Fibroblast of skin of right biceps (primary cell): ENCODE measurements around the gene FBXO41.

Experiments used
- DNase-seq: peaks from one replicate; pipeline ENCODE4 v3.0.0-alpha.2; 2013

FBXO41 gene

DNA sequence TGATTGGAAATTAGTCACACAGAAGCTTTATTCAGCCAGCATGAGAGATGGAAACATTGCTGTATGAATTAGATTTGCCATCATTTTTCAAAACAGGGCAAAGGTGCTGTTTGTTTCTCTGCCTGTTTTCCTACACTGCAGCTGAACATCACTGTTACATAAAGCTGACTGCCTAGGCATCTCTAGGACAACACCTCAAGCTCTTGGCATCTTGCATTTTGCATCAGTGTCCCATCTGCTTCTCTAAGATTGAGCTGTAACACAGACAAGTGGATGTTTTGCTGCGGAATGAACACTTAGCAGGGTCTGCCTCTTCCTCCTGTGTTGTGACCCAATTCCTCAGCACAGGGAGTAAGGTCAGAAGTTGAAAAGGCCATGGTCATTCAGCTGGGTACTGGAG, 45.3 kb downstream of the FBXO41 start:
- no peak for DNase-seq

- no peak for DNase-seq
Measured at GRCh38 chr2:73238149-73238548, 46.1 kb downstream of the FBXO41 start.

DNA sequence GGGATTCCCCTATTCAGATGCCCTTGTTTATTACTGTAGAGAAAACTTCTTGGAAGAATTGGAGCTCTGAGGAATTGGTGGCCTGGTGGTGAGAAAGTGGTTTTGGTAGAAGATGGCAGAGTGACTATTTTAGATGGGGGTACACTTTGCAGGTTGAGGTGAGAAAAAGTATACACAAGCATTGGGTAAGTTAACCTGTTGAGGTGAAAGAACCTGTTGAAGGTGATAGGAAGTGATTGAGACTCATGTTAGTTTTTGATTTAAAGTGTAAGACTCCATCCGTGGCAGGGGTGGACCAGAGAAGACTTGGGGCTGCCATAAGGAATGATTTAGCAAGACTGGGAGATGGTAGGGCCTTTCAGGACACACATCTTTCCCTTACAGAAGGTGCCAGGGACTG, 47.1 kb downstream of the FBXO41 start:
- DNase-seq, result no peak

- no peak for DNase-seq
Measured at GRCh38 chr2:73235315-73236028, 48.8 kb downstream of the FBXO41 start.

GRCh38 chr2:73233932-73234832, 50.1 kb downstream of the FBXO41 start, which contains the start of gene CCT7:
TSS of gene CCT7 (plus strand) at chr2:73234308. CDS start at chr2:73234379, 71 bp downstream.
- peak; percentile 93 for DNase-seq

DNA sequence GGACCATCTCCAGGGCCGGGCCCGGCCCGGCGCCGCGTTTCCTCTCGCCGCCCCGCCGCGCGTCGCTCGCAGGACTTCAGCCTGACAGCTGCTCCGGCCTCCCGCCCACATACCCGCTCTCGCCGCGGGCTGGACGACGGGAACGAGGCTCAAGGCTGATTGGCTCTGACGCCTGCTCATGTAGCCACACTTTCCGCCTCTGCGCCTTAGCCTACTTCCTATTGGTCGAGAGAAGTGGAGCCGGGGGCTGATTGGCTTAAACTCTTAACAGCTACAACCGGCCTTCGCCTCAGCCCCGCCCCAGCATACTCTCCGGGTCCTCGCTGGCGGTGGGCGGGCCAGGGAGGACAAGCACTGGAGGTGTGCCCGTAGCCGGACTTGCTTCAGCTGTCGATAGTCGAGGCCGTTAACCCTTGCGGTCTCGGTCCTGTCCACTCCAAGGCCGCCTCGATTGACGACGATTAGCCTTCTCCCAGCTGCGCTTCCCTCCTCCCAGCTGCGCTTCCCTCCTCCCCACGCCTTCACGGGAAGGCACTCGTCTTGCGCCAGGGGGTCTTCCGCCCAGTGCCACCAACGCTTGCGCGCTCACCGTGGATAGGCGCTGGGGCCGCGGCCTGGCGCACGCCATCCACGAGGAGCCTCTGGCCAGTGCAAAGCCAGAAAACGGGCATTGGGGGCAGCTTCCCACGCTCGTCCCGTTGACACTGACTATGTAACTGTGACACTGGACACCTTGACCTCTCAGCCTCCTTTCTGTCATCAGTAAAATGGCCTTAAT, 50.9 kb downstream of the FBXO41 start, which contains the start of gene PRADC1:
TSS of gene PRADC1 (minus strand) at position 86 of the 778 bp plus-strand sequence. CDS start at position 7, 79 bp downstream.
- peak; percentile 100 for DNase-seq

GRCh38 chr2:73232403-73233153, 51.7 kb downstream of the FBXO41 start:
- DNase-seq, result no peak

DNA sequence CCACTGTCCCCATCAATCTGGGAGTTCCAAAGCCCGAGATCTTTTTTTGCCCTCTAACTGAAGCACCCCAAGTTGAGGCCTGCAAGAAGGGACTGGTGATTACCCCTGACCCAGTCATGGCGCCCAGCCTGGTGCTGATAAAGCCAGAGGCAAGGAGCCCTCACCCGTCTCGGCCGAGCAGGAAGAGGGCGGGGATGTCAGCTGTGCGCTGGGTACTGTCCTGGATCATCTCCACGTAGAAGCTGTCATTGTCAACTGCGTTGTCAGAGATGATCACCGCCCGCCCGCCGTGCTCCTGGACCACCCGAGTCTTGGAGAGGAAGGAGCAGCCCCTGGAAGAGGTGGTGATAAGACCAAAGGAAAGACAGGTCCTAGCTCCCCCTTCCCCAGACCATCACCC, 55.6 kb downstream of the FBXO41 start:
- no peak for DNase-seq

GRCh38 chr2:73227086-73227485, 57.2 kb downstream of the FBXO41 start:
- no peak for DNase-seq

DNA sequence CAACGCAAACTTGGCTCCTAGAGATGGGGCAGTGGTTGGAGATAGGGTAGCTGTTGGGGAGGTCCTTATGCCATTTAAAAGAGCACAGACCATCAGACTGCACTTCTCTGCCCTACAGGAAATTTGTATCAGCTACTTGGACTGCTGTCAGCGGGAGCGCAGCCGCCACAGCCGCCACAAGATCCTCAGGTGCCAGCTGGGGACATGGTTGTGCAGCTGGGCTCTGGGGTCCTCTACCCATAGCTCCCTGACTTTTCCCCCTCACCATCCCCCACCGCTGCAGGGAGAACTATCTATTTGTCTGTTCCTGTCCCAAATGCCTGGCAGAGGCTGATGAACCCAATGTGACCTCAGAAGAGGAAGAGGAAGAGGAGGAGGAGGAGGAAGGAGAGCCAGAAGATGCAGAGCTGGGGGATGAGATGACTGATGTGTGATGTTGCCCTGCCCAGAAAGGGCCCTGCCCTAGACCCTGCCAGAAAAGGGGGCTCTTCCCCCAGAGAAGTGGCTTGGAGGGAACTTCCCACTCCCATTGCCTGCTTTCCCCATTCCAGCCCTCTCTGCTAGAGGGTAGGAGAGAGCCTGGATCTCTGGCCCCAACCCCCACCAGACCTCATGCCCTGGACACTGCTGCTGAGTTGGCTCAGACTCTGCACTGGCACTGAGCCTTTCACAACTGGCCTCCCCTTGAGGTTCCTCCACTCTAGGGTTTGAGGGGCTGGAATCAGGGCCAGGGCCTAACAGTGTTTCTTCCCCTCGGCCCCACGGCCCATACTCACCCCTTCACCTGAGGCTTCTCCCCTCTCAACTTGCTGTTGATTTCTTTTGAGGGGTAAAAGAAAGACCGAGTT, 58.5 kb downstream of the FBXO41 start:
- DNase-seq, result no peak

GRCh38 chr2:73223821-73224220, 60.5 kb downstream of the FBXO41 start:
- no peak for DNase-seq

- DNase-seq, result no peak
Measured at GRCh38 chr2:73218298-73218697, 66.0 kb downstream of the FBXO41 start.

DNA sequence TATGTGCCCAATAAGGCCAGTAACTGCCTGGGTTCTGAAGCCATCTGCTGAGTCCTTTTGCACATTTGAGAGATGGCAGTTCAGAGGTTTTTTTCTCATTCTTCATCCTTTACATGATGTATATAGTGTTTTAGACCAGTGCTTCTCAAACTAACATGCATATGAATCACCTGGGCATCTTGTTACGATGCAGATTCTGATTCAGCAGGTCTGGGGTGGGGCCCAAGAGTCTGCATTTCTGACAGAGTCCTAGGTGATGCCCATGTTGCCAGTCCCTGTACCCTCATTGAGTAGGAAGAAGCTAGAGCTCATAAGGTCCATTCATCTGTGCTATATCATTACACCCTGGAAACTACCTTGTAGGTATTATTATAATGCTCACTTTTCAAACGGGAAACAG, 66.5 kb downstream of the FBXO41 start:
- no peak for DNase-seq

GRCh38 chr2:73217160-73217559, 67.1 kb downstream of the FBXO41 start:
- no peak for DNase-seq

DNA sequence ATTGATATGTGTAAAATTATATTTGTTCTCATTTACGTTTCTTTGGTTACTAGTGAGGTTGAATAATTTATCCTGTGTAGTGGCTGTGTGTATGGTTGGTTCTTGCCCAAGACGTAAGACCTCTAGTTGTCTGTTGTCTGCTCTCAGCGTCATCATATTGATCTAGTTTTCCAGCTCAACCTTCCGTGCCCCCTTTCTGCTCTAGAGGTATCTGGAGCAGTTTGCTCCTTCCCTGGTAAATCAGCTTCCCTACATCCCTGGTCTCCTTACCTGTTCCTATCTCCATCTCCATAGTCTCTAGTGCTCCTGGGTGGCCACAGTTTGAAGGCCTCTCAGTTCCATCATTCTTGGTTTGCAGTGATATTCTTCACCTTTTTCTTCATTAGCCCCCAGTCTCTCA, 69.0 kb downstream of the FBXO41 start:
- DNase-seq, result no peak

GRCh38 chr2:73214120-73215035, 69.9 kb downstream of the FBXO41 start, which contains the start of gene SMYD5:
TSS of gene SMYD5 (plus strand) at chr2:73214245. CDS start at chr2:73214267, 22 bp downstream.
- peak; percentile 78 for DNase-seq

DNA sequence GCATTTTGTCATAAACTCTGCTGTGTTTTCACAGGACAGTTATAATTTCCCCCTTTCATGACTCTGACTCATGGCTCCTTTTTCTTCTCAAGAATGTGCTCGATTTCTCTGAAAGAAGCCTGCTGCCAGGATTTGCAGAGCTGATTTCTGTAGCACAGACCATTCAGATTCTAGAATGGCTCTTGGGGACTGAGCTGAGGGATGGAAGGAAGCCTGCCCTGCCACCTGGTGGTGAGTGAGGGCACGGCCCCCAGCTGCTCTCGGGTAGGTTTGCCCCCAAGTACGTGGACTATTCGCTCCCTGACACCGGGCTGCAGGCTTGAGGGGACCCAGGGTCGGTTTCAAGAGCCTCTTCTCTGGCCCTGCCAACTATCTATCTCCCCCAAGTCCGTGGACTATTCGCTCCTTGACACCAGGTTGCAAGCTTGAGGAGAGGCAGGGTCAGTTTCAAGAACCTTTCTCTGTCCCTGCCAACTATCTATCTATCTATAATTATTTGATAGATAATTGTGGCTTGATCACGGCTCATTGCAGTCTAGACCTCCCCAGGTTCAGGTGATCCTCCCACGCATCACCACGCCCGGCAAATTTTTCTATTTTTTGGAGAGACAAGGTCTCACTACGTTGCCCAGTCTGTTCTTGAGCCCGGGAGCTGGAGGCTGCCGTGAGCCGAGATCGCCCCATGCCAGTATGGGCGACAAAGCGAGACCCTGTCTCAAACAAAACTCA, 71.7 kb downstream of the FBXO41 start:
- peak; percentile 80 for DNase-seq

DNA sequence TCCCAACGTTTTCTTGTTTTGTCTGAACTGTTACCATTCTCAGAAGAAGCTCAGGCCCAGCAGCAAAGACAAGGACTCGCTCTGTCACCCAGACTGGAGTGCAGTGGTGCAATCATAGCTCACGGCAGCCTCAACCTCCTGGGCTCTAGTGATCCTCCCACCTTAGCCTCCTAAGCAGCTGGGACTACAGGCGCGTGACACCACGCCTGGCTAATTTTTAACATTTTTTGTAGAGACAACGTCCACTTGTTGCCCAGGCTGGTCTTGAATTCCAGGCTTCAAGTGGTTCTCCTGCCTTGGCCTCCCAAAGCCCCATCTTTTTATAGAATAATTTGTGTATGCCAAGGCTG, 72.2 kb downstream of the FBXO41 start:
- no peak for DNase-seq

- no peak for DNase-seq
Measured at GRCh38 chr2:73210696-73211095, 73.6 kb downstream of the FBXO41 start.

- DNase-seq, result no peak
Measured at GRCh38 chr2:73210019-73210418, 74.3 kb downstream of the FBXO41 start.
